ENCODE measurements around the gene USP4.

Gene USP4

DNA sequence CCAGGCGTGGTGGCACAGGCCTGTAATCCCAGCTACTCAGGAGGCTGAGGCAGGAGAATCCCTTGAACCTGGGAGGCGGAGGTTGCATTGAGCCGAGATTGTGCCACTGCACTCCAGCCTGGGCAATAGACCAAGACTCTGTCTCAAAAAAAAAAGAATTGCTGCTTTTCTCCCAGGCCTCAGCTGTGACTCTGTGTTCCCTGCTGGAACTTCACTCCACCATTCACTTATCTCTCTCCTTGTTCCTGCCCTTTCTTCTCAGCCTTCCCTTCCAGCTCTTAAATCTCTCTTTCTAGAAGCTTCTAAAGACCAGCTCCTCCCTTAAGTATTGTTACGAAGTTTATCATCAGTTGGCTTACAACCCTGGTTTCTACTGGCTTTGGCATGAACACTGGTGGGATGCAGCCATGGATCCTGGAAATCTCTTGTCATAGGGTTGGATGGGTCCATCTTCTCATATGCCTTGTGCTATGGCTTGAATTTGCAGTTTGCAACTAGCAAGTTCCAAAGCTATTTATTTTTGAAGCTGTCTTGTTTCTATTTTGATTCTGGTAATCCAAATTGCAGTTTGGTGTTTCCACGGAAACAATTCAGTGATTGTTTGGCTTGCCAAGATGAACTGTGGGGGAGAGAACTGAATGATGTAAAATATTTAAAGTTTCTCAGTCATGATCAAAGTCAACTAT is 73.3 kb downstream of the USP4 start:
- TF ChIP-seq, protein P1, sequence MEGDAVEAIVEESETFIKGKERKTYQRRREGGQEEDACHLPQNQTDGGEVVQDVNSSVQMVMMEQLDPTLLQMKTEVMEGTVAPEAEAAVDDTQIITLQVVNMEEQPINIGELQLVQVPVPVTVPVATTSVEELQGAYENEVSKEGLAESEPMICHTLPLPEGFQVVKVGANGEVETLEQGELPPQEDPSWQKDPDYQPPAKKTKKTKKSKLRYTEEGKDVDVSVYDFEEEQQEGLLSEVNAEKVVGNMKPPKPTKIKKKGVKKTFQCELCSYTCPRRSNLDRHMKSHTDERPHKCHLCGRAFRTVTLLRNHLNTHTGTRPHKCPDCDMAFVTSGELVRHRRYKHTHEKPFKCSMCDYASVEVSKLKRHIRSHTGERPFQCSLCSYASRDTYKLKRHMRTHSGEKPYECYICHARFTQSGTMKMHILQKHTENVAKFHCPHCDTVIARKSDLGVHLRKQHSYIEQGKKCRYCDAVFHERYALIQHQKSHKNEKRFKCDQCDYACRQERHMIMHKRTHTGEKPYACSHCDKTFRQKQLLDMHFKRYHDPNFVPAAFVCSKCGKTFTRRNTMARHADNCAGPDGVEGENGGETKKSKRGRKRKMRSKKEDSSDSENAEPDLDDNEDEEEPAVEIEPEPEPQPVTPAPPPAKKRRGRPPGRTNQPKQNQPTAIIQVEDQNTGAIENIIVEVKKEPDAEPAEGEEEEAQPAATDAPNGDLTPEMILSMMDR (IDR thresholded peaks at IDR 0.05; ENCODE audit: insufficient read depth, low read length, poor library complexity, severe bottlenecking), result no peak
- no peak for DNase-seq (ENCODE audit: extremely low read depth, insufficient read length)
- peaks cover 2% of the 10 kb centered on the region for H3K36me3 ChIP-seq (ENCODE audit: control insufficient read depth, insufficient read depth, low read length)
- H3K4me3 ChIP-seq (replicated peaks; ENCODE audit: low read depth, low read length), result no peak overlapping the region
- no peaks in the 10 kb centered on the region for H3K27me3 ChIP-seq (replicated peaks; ENCODE audit: control insufficient read depth, insufficient read depth, low read length)

DNA sequence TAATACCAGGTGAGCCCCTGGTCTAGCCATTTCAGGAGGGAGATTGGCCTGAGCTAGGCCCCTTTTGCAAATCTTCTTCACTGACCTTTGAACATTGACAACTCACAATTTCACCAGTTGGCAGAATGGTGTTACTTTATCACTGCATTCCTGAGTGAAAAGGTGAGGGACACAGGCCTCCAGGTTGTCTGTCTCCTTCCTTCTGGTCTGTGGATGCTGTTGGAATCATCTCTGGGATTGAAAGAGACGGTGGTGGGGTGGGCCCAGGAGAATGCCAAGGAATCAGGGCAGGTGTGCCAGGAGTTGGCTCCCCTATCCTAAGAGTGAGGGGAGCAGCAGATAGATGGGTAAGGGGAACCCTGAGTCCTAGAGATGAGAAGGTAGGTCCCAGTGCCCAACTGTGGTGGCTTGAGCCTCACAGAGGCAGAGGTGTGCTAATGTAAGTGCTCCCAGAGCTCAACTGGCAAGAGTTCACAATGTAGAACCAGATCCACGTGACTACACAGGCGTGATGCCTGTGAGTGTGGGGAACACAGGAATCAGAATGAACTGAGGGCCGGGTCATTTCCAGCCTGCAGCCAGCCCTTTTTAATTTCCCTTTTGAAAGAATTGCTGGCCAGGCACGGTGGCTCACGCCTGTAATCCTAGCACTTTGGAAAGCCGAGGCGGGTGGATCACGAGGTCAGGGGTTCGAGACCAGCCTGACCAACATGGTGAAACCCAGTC is 74.0 kb downstream of the USP4 start:
- Histone ChIP-seq H3K27me3 (replicated peaks; ENCODE audit: control insufficient read depth, insufficient read depth, low read length) (no peaks in the 10 kb centered on the region), H3K36me3 (ENCODE audit: control insufficient read depth, insufficient read depth, low read length) (peaks cover 2% of the 10 kb centered on the region), H3K4me3 (replicated peaks; ENCODE audit: low read depth, low read length) (no peak overlapping the region)
- no peak for DNase-seq (ENCODE audit: extremely low read depth, insufficient read length)
- TF ChIP-seq, protein P1 (IDR thresholded peaks at IDR 0.05; ENCODE audit: insufficient read depth, low read length, poor library complexity, severe bottlenecking), result no peak

DNA sequence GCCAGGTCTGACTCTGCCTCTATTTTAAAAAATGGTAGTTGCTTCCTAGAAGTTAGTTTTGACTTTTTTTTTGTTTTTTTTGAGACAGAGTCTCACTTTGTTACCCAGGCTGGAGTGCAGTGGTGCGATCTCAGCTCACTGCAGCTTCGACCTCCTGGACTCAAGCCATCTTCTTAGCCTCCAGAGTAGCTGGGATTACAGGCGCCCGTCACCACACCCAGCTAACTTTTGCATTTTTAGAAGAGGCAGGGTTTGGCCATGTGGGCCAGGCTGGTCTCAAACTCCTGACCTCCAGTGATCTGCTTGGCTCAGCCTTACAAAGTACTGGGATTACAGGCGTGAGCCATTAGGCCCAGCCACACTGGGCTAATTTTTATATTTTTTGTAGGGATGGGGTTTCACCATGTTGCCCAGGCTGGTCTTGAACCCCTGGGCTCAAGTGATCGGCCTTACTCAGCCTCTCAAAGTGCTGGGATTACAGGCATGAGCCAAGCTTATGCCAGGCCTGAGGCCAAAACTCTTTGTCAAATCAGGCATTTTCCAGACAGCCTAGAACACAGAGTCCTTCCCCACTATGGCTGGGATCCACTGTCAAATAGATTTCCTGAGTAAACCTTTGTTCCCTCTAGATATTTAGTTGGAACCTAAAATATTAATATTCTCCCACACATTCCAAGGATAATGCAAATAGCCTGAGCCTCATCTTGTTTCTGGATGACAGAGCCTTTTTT is 76.5 kb downstream of the USP4 start:
- H3K4me3 ChIP-seq (replicated peaks; ENCODE audit: low read depth, low read length), result no peak overlapping the region
- H3K36me3 ChIP-seq (ENCODE audit: control insufficient read depth, insufficient read depth, low read length), result no peaks in the 10 kb centered on the region; the same call in 1 of the 2 replicates
- TF ChIP-seq, protein P1 (IDR thresholded peaks at IDR 0.05; ENCODE audit: insufficient read depth, low read length, poor library complexity, severe bottlenecking), result no peak
- DNase-seq (ENCODE audit: extremely low read depth, insufficient read length), result no peak
- no peaks in the 10 kb centered on the region for H3K27me3 ChIP-seq (replicated peaks; ENCODE audit: control insufficient read depth, insufficient read depth, low read length)

DNA sequence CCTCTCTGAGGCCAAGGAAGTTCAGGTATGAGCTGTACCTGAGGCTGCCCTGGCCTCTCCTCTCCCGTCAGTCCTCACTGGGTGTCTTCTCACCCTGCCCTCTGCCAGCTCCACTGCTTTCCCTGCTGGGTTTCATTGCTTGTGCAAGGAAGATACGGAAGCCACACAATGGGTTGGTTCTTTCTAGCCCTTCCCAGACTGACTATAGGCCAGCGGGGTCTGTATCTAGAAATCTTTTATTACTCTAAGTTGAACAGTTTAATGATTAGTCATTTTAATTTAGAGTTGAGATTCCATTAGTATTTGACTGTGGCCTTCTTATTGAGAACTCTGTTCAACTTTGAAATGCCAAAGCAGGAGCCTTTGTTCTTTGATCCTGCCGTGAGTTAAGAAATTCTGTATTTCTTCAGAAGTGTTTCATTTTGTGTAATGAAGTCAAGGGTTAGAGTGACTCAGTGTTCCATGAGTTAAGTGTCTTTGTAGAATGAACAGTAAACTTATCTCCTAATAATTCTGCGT is 79.0 kb downstream of the USP4 start:
- TF ChIP-seq, protein P1 (IDR thresholded peaks at IDR 0.05; ENCODE audit: insufficient read depth, low read length, poor library complexity, severe bottlenecking), result no peak
- Histone ChIP-seq H3K4me3 (replicated peaks; ENCODE audit: low read depth, low read length) (no peak overlapping the region), H3K36me3 (ENCODE audit: control insufficient read depth, insufficient read depth, low read length) (no peaks in the 10 kb centered on the region), H3K27me3 (replicated peaks; ENCODE audit: control insufficient read depth, insufficient read depth, low read length) (no peaks in the 10 kb centered on the region)
- no peak for DNase-seq (ENCODE audit: extremely low read depth, insufficient read length)

DNA sequence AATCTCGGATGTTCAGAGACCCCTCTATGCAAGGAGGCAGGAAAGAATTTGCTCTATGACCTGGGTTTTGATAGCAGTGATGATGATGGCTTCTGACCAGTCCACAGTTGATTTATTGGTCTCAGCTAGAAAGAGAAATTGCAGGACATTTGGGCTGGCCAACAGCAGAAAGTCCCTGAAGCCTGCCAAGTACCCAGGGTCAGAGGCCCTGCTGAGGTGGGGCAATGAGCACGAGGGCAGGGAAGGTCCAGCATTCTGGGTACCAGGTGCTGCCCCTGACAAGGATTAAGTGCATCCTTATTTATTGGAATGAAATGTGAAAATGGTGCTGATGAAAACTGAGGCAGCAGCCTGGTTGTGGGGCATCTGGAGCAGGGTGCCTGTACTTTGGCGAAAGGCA is 82.7 kb downstream of the USP4 start:
- no peak overlapping the region for H3K4me3 ChIP-seq (replicated peaks; ENCODE audit: low read depth, low read length)
- no peak for DNase-seq (ENCODE audit: extremely low read depth, insufficient read length)
- H3K27me3 ChIP-seq (replicated peaks; ENCODE audit: control insufficient read depth, insufficient read depth, low read length), result no peaks in the 10 kb centered on the region
- no peaks in the 10 kb centered on the region for H3K36me3 ChIP-seq (ENCODE audit: control insufficient read depth, insufficient read depth, low read length)
- TF ChIP-seq, protein P1 (IDR thresholded peaks at IDR 0.05; ENCODE audit: insufficient read depth, low read length, poor library complexity, severe bottlenecking), result no peak
